Stomach (tissue), 4 donors: ENCODE data around the gene DUSP6.

Experiments used
- CTCF ChIP-seq, 7 experiments: fragments of 450-650 bp in 4 of 7; fragments of 200-600 bp in 3 of 7; sonication (generic) in 3 of 7; IDR thresholded peaks; one replicate each; pipeline ENCODE4 v1.5.1; 2016 to 2019; ENCODE audit warnings: antibody characterized with exemption in 7 of 7, control low read depth in 2 of 7, mild to moderate bottlenecking in 1 of 7
- EP300 ChIP-seq: sonication (generic); formaldehyde crosslinking; IDR thresholded peaks from one replicate; pipeline ENCODE4 v1.6.1; 2017; ENCODE audit warnings: antibody characterized with exemption
- POLR2A ChIP-seq, 4 donors: fragments of 450-650 bp; IDR thresholded peaks; one replicate each; pipeline ENCODE4 v1.6.1; 2016; ENCODE audit warnings: antibody characterized with exemption in 4 of 4, control low read depth in 2 of 4, mild to moderate bottlenecking in 1 of 4, moderate library complexity in 1 of 4

- TF ChIP-seq POLR2A (IDR thresholded peaks at IDR 0.05) = no peak
- TF ChIP-seq CTCF (IDR thresholded peaks at IDR 0.05) = no peak
- no peak for TF ChIP-seq EP300
These were observed 18.5 kb upstream of the DUSP6 start for GRCh38 chr12:89370850-89371249.
